H9 (cell line): ENCODE data around the gene WNT10A. TPM values are rescaled to one million over a fixed set of nuclear protein-coding genes. Genes with fewer than 3 reads are reported as not detected.

ENCODE experiments used
- DNase-seq: peaks from one replicate; pipeline ENCODE4 v3.0.0-alpha.2; 2017
- H2AFZ ChIP-seq: one replicate; pipeline ENCODE4 v1.6.1; 2013; ENCODE audit warnings: mild to moderate bottlenecking, low read length, control low read depth, moderate library complexity
- H2AK5ac ChIP-seq: 2 replicates; pipeline ENCODE4 v1.6.1; 2013; ENCODE audit warnings: low read length, control low read depth, mixed read lengths; ENCODE audit not compliant: insufficient read length
- H2BK120ac ChIP-seq: one replicate; pipeline ENCODE4 v1.6.1; 2013; ENCODE audit warnings: low read depth, mild to moderate bottlenecking, low read length, control low read depth, inconsistent platforms; ENCODE audit not compliant: poor library complexity, severe bottlenecking
- H2BK12ac ChIP-seq: 2 replicates; pipeline ENCODE4 v1.6.1; 2013; ENCODE audit warnings: low read length, control low read depth, mixed read lengths, low read depth; ENCODE audit not compliant: insufficient read length
- H2BK15ac ChIP-seq: 2 replicates; pipeline ENCODE4 v1.6.1; 2013; ENCODE audit warnings: low read depth, low read length, control low read depth
- H2BK20ac ChIP-seq: one replicate; pipeline ENCODE4 v1.6.1; 2013; ENCODE audit warnings: low read depth, mild to moderate bottlenecking, low read length, control low read depth, inconsistent platforms; ENCODE audit not compliant: poor library complexity, severe bottlenecking
- H2BK5ac ChIP-seq: 2 replicates; pipeline ENCODE4 v1.6.1; 2013; ENCODE audit warnings: low read length, control low read depth, mixed read lengths; ENCODE audit not compliant: insufficient read length
- H3K14ac ChIP-seq: 2 replicates; pipeline ENCODE4 v1.6.1; 2013; ENCODE audit warnings: low read length, control low read depth; ENCODE audit not compliant: insufficient read depth
- H3K18ac ChIP-seq: 2 replicates; pipeline ENCODE4 v1.6.1; 2013; ENCODE audit warnings: low read depth, mild to moderate bottlenecking, mixed read lengths, low read length, control low read depth; ENCODE audit not compliant: insufficient read length
- H3K23ac ChIP-seq: 2 replicates; pipeline ENCODE4 v1.6.1; 2013; ENCODE audit warnings: low read length, control low read depth, mixed read lengths, low read depth; ENCODE audit not compliant: insufficient read length
- H3K23me2 ChIP-seq: 2 replicates; pipeline ENCODE4 v1.6.1; 2013; ENCODE audit warnings: low read depth, mild to moderate bottlenecking, mixed read lengths, low read length, control low read depth; ENCODE audit not compliant: insufficient read length, poor library complexity, severe bottlenecking
- H3K27ac ChIP-seq: 2 replicates; pipeline ENCODE4 v1.5.1; 2013; ENCODE audit warnings: low read length, control low read depth, mixed read lengths, low read depth; ENCODE audit not compliant: insufficient read length
- H3K27me3 ChIP-seq: 2 replicates; pipeline ENCODE4 v1.6.1; 2013; ENCODE audit warnings: low read length, control low read depth, inconsistent platforms; ENCODE audit not compliant: insufficient read depth
- H3K4ac ChIP-seq: 2 replicates; pipeline ENCODE4 v1.6.1; 2013; ENCODE audit warnings: low read depth, mild to moderate bottlenecking, control low read depth, inconsistent platforms, low read length, moderate library complexity
- H3K4me1 ChIP-seq: 2 replicates; pipeline ENCODE4 v1.6.1; 2013; ENCODE audit warnings: low read length, control low read depth, inconsistent platforms; ENCODE audit not compliant: insufficient read depth
- H3K4me2 ChIP-seq: 2 replicates; pipeline ENCODE4 v1.6.1; 2013; ENCODE audit warnings: low read length, control low read depth, mixed read lengths; ENCODE audit not compliant: insufficient read length, insufficient read depth
- H3K56ac ChIP-seq: 2 replicates; pipeline ENCODE4 v1.6.1; 2013; ENCODE audit warnings: low read depth, mild to moderate bottlenecking, mixed read lengths, low read length, control low read depth; ENCODE audit not compliant: insufficient read length
- H3K79me1 ChIP-seq: 2 replicates; pipeline ENCODE4 v1.6.1; 2013; ENCODE audit warnings: low read depth, mild to moderate bottlenecking, moderate library complexity, low read length, control low read depth, inconsistent platforms; ENCODE audit not compliant: insufficient read depth, poor library complexity, severe bottlenecking
- H3K79me2 ChIP-seq: 2 replicates; pipeline ENCODE4 v1.6.1; 2013; ENCODE audit warnings: low read length, control low read depth, inconsistent platforms; ENCODE audit not compliant: insufficient read depth
- H3K9ac ChIP-seq: 2 replicates; pipeline ENCODE4 v1.6.1; 2013; ENCODE audit warnings: low read length, control low read depth, mixed read lengths; ENCODE audit not compliant: insufficient read length; ENCODE audit errors: extremely low read depth
- H3K9me3 ChIP-seq: one replicate; pipeline ENCODE4 v1.6.1; 2013; ENCODE audit warnings: low read depth, low read length, inconsistent platforms; ENCODE audit not compliant: control insufficient read depth
- H3T11ph ChIP-seq: one replicate; pipeline ENCODE4 v1.6.1; 2013; ENCODE audit warnings: mild to moderate bottlenecking, low read length, control low read depth, inconsistent platforms
- H4K20me1 ChIP-seq: one replicate; pipeline ENCODE4 v1.6.1; 2013; ENCODE audit not compliant: control insufficient read depth, insufficient read length, insufficient read depth
- H4K5ac ChIP-seq: 2 replicates; pipeline ENCODE4 v1.6.1; 2013; ENCODE audit warnings: low read depth, mild to moderate bottlenecking, mixed read lengths, low read length, control low read depth; ENCODE audit not compliant: insufficient read length
- H4K8ac ChIP-seq: replicated peaks from 2 replicates; pipeline ENCODE4 v1.6.1; 2013; ENCODE audit warnings: low read length, control low read depth, mixed read lengths, low read depth; ENCODE audit not compliant: insufficient read length
- H4K91ac ChIP-seq: 2 replicates; pipeline ENCODE4 v1.6.1; 2013; ENCODE audit warnings: low read depth, mild to moderate bottlenecking, moderate library complexity, mixed read lengths, low read length, control low read depth; ENCODE audit not compliant: insufficient read length
- H3K27ac Mint-ChIP-seq, 3 experiments: 2 replicates in 2 of 3; 3 replicates in 1 of 3; pipeline ENCODE4 v1.8.0; 2020 to 2021; ENCODE audit warnings: mixed read lengths in 3 of 3, mild to moderate bottlenecking in 1 of 3, moderate library complexity in 1 of 3
- H3K27me3 Mint-ChIP-seq: 2 replicates; pipeline ENCODE4 v1.8.0; 2021; ENCODE audit warnings: low read depth, mild to moderate bottlenecking, moderate library complexity, mixed read lengths
- H3K36me3 Mint-ChIP-seq, 3 experiments: 2 replicates in 2 of 3; 3 replicates in 1 of 3; pipeline ENCODE4 v1.8.0; 2020 to 2021; ENCODE audit warnings: low read depth in 3 of 3, mixed read lengths in 3 of 3; ENCODE audit not compliant: insufficient read depth in 1 of 3
- H3K4me1 Mint-ChIP-seq, 2 experiments: 2 replicates each; pipeline ENCODE4 v1.8.0; 2020; ENCODE audit warnings: mixed read lengths in 2 of 2
- H3K4me3 Mint-ChIP-seq, 2 experiments: 2 replicates in 1 of 2; 3 replicates in 1 of 2; pipeline ENCODE4 v1.8.0; 2020 to 2021; ENCODE audit warnings: mild to moderate bottlenecking in 2 of 2, mixed read lengths in 2 of 2, moderate library complexity in 1 of 2
- H3K9me3 Mint-ChIP-seq, 2 experiments: 2 replicates in 1 of 2; 3 replicates in 1 of 2; pipeline ENCODE4 v1.8.0; 2020; ENCODE audit warnings: mild to moderate bottlenecking in 2 of 2, mixed read lengths in 2 of 2, moderate library complexity in 1 of 2
- CTCF ChIP-seq: fragments of 200-600 bp; sonication (generic); conservative IDR thresholded peaks from 3 replicates; pipeline ENCODE4 v1.8.0; 2021; ENCODE audit warnings: antibody characterized with exemption, mild to moderate bottlenecking
- WGBS: extraction: QIAGEN DNeasy Blood & Tissue Kit; methylation state at CpG from one replicate; pipeline ENCODE4 v1.1.7; 2013; ENCODE audit warnings: missing lambda C conversion rate, low lambda C conversion rate, mixed read lengths; ENCODE audit not compliant: insufficient read length; ENCODE audit errors: extremely low coverage; 5-methylcytosine and 5-hydroxymethylcytosine counted together
- total RNA-seq: library from RNA; stranded (reverse); gene quantifications from 2 replicates; pipeline ENCODE4 v1.2.1, GENCODE V29; 2021

Gene WNT10A
- total RNA-seq, 1 experiment from 2014 or later: not detected

GRCh38 chr2:218902427-218902826 is 21.8 kb downstream of the WNT10A start:
- H3K79me1 ChIP-seq: no peaks in the 10 kb centered on the region
- H4K8ac ChIP-seq: no peak overlapping the region
- H3K27me3 ChIP-seq: peaks cover 37% of the 10 kb centered on the region
- H3K4me1 Mint-ChIP-seq: peaks cover 2 to 3% of the 10 kb centered on the region in 2 experiments; a peak in 2 of 4 replicates
- H4K5ac ChIP-seq: no peak overlapping the region
- H3K4me1 ChIP-seq: no peaks in the 10 kb centered on the region
- no peak overlapping the region for H3K9ac ChIP-seq
- no peak overlapping the region for H2BK15ac ChIP-seq
- WGBS: no CpG with 5 or more reads among the region's 4 CpGs
- H3K56ac ChIP-seq: no peak overlapping the region
- H2BK5ac ChIP-seq: no peak overlapping the region
- peaks cover 95% of the 10 kb centered on the region for H3K27me3 Mint-ChIP-seq
- TF ChIP-seq CTCF: no peak
- H2BK20ac ChIP-seq: no peak overlapping the region
- H2AFZ ChIP-seq: no peak overlapping the region
- no peaks in the 10 kb centered on the region for H3K23me2 ChIP-seq
- H3K4me2 ChIP-seq: no peak overlapping the region
- H3K36me3 Mint-ChIP-seq: no peaks in the 10 kb centered on the region; a peak in 1 of 7 replicates
- H2BK12ac ChIP-seq: no peak overlapping the region
- no peak overlapping the region for H3K23ac ChIP-seq
- no peak overlapping the region for H3K14ac ChIP-seq
- H4K20me1 ChIP-seq: no peaks in the 10 kb centered on the region
- no peak overlapping the region for H3K27ac Mint-ChIP-seq
- H2BK120ac ChIP-seq: no peak overlapping the region
- H3K9me3 ChIP-seq: no peaks in the 10 kb centered on the region
- no peak overlapping the region for H4K91ac ChIP-seq
- H3K27ac ChIP-seq: no peak overlapping the region
- H3K79me2 ChIP-seq: no peaks in the 10 kb centered on the region
- no peak overlapping the region for H3K4me3 Mint-ChIP-seq
- H3T11ph ChIP-seq: no peak overlapping the region
- no peak overlapping the region for H2AK5ac ChIP-seq
- DNase-seq: no peak
- no peak overlapping the region for H3K4ac ChIP-seq
- H3K18ac ChIP-seq: no peak overlapping the region
- peaks cover 0 to 6% of the 10 kb centered on the region in 2 experiments; a peak in 3 of 5 replicates for H3K9me3 Mint-ChIP-seq
